AG09319 (cell line): Measurements from ENCODE around the gene RASGRF2.

Experiments
- DNase-seq: peaks from one replicate; pipeline ENCODE4 v3.0.0-alpha.2; 2010; ENCODE audit warnings: low read depth; ENCODE audit errors: extremely low read depth
- CTCF ChIP-seq: IDR thresholded peaks from 2 replicates; pipeline ENCODE4 v1.5.1; 2011; ENCODE audit warnings: low read depth, mild to moderate bottlenecking, inconsistent platforms, low read length, moderate library complexity

Gene RASGRF2

GRCh38 chr5:80931411-80931810 lies 28.8 kb upstream of the RASGRF2 start:
- TF ChIP-seq CTCF = no peak

GRCh38 chr5:80933036-80933435 lies 27.1 kb upstream of the RASGRF2 start:
- no peak for TF ChIP-seq CTCF
- DNase-seq = no peak

More at GRCh38 chr5:80931411-80931810, 28.8 kb upstream of the RASGRF2 start:
- DNase-seq = no peak

GRCh38 chr5:80934751-80935150 lies 25.4 kb upstream of the RASGRF2 start:
- TF ChIP-seq CTCF = no peak
- DNase-seq = no peak

- no peak for DNase-seq
- no peak for TF ChIP-seq CTCF
Observed at GRCh38 chr5:80935811-80936385, 24.3 kb upstream of the RASGRF2 start.

GRCh38 chr5:80936881-80937280 lies 23.3 kb upstream of the RASGRF2 start:
- TF ChIP-seq CTCF = no peak
- no peak for DNase-seq

GRCh38 chr5:80937584-80938356 lies 22.4 kb upstream of the RASGRF2 start:
- no peak for TF ChIP-seq CTCF
- DNase-seq = no peak

GRCh38 chr5:80941496-80941895 lies 18.7 kb upstream of the RASGRF2 start:
- TF ChIP-seq CTCF = no peak
- no peak for DNase-seq
